ENCODE results near the gene NBDY.
"Not testable (repeated sequence)": the region's sequence is repeated elsewhere in the genome, so short reads cannot be mapped to it uniquely, and the experiment has no call there.

Gene NBDY, protein sequence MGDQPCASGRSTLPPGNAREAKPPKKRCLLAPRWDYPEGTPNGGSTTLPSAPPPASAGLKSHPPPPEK

DNA sequence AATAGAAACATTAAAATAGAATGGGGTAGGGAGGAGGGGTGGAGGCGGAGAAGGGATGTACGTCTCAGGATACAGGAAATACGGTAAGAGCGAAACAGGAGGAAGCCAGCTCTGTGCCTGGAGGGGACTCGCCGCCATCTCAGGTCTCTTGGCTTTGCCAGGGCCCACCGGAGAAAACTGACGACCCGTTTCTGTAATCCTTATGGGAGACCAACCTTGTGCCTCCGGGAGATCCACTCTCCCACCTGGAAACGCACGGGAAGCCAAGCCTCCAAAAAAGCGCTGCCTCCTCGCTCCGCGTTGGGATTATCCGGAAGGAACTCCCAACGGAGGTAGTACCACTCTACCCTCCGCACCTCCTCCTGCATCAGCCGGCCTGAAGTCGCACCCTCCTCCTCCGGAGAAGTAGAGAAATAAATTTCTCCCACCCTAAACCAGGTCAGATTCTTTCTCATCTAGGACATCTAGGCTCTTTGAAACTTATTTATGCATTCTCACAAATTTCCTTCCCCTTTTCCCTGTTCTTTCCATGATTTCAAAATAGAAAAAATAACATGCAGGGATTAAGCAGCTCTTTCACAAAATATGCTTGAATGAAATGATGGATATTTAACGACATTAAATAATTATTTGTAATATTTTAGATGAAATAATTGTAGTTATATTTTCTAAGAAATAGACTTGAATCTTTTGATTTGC lies at the start of gene NBDY:
NBDY (plus strand) TSS at position 92 of the 699 bp plus-strand sequence; CDS start at position 203, 111 bp downstream.
- DNase-seq = peak; percentile 58

DNA sequence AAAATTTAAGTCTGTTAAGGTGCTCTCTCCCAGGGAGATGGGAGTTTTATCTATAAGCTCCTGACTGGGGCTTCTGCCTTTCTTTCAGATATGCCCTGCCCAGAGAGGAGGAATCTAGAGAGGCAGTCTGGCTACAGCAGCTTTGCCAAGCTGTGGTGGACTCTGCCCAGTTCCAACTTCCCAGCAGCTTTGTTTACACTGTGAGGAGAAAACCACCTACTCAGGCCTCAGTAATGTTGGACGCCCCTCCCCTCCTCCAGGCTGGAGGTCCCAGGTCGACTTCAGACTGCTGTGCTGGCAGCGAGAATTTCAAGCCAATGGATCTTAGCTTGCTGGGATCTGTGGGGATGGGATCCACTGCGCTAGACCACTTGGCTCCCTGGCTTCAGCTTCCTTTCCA lies 24.5 kb upstream of the NBDY start:
- not testable (repeated sequence) for DNase-seq

DNA sequence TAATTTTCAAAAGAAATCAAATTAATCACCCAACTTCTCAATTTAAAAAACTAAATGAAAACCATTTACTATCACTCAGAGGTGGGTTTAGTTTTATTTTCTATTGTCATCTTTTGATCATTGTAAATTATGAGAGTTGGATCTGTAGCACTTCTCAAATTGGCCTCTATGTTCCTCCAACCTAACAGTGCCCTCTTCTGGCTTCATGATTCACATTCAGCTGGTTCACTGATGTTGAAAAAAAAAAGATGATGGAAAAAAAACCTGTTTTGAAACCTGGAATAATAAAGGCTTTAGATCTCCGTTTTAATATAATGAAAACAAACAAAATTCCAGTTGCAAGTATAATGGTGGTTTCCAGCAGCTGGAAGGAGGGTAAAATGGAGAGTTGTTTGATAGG lies 2.4 kb upstream of the NBDY start:
- peak; percentile 64 for DNase-seq

DNA sequence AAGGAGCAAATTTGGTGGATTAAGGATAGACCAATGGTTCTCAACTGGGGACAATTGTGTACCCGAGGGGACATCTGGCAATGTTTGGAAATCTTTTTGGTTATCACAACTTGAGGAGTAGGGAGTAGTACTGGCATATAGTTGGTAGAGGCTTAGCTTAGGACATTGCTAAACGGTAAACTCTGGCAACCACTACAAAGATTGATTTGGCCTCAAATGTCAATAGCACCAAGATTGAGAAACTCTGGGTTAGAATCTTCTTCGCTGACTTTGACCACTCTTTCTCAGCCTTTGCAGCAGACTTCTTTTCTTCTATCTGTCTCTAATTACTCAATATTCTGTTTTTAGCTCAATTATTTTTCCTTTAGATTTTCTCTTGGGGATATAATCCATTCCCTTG lies 1.5 kb upstream of the NBDY start:
- no peak for DNase-seq

DNA sequence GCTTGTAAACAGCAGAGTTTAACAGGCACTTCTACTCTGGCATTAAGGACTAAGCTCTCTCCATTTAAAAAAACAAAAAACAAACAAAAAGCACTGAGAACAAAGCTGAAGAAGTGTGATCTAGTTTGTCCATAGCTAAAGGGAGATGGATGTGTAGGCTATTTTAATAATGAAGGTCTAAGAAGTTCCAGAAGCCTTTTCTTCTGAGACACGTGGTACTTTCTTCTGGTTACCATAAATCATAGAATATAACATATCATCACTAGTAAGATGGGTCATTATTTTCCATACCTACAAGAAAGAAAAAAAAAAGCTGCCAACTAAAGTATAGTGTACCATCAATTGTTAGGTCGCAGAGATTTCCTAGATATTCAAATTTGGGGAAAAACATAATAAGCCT lies 722 bp upstream of the NBDY start:
- peak; percentile 41 for DNase-seq

DNA sequence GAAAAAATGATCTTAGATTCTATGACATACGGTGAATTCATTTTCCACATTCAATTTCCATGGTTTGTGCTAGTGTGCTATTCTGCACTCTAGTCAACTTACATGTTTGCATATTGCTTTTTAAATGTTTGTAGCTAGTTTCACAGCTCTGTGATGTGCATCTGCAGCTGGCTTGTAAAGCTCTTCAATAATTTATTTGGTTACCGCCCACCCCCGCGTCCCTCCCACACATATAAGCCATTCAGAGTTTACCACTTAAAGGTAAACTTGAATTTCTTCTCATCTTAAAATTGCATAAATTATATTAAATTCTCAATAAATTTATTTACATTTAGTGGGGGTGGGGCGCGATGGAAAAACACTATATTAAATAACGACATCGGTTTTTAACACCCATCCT lies 291 bp upstream of the NBDY start:
- DNase-seq = no peak

DNA sequence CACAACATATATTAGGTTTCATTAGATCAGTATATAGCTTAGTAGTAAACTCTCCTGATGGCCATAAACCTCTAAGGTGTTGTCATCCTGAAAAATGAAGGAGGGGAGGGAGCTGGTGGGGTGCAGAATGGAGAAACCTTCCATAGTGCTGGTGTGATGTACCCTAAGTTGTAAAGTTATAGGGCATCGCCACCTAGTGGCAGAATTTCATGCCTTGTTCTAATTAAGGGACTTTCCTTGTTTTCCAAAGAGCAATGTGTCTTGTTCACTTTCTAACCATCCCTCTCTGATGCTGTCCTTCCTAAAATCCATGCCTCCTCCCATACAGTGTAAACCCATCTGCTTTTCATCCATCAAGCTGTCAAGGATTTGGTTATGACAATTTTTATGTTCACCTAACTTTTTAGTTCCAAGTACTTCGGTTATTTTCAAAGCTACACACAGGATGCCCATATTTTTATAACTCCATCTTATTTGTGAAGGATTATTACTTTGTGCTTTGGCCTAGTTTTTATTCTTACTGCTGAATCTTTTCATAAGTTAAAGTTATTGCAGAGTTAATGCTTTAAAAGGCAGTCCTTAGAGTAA lies 4.5 kb downstream of the NBDY start:
- DNase-seq = peak; percentile 70

DNA sequence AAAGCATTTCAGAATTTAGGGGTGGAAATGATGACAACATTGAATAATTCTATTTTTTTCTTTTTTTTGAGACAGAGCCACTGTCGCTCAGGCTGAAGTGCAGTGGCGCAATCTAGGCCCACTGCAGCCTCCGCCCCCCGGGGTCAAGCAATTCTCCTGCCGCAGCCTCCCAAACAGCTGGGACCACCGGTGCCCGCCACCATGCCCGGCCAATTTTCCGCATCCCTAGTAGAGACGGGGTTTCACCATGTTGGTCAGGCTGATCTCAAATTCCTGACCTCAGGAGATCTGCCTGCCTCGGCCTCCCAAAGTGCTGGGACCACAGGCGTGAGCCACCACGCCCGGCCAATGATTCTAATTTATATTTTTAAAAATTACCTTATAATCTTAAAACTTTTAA lies 7.2 kb downstream of the NBDY start:
- no peak for DNase-seq

DNA sequence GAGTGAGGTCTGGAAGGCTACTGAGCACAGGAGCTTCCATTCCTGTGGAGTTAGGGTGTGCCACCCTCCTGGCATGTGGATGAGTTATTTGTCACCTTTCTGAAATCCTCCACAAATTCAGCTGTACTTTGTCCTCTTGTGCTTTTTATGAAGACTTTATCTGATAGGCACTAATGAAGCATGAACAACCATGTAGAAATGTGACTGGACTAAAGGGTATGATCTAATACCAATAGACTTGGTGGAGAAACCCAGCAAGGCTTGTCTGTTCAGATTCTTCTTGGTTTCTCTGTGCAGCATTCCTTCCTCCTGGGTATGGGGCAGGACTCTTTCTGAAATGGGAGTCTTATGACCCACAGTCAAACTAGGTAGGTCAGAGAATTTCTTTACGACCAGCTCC lies 9.6 kb downstream of the NBDY start:
- DNase-seq = no peak

DNA sequence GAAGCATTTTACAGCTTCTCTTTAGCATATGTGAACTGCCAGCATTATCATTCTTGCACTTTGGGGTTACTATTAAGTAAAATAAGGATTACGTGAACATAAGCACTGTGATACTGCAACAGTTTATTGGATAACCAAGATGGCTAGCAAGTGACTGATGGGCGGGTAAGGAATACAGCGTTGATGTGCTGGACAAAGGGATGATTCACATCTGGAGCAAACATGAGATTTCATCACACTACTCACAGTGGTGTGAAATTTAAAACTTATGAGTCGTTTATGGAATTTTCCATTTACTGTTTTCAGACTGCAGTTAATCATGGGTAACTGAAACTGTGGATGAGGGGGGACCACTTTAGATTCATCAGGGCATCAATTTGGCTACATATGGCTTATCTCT lies 16.0 kb downstream of the NBDY start:
- DNase-seq = no peak

DNA sequence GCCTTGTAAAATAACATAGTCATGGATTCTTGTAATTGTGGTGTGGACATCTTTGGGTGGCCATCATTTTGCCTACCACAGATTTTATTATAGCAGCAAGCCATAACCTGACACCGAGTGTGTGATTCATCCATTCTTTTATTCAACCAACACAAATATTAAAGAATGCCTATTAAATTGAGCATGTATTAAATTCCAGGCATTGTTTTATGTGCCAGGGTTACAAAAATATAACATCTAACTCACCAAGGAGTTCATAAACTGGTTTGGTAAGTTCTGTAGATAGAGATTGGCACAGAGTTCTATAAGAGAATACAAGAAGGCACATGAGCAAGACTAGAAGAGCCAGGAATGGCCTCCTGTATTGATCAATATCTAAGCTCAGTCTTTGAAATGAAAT lies 18.0 kb downstream of the NBDY start:
- no peak for DNase-seq

DNA sequence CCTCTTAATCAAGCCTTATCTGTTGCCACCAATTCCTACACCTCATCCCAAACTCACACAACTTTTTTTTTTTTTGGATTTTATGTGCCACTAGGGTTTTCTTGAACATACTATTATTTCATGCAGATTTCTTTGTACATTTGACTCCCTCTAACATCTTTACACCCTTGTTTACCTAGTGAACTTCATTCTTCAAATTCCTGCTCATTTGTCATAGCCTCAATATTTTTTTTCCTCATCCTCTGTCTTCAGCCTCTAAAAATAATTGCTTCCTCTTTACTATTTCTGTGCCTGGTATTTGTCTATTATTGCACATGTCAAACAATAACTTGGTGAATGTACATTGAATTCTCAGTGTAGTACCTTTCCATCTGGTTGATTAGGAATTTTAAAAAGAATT lies 22.0 kb downstream of the NBDY start:
- no peak for DNase-seq

DNA sequence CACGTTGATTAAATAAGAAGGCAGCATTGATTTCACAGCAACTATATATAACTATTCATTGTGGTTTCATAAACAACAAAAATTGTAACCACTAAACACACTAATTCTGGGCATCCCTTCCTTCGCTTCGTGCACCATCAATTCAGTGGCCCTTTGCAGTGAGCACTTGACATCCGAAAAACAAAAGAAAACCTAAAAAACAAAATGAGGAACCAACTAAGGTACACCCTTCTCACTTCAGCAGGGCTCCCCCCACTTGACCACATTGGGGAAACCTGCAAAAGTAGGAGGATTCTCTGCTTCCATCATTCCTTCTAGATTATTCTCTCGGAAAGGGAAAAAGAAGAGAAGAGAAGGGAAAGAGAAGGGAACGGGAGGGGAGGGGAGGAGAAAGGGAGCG lies 28.3 kb downstream of the NBDY start:
- DNase-seq = no peak

DNA sequence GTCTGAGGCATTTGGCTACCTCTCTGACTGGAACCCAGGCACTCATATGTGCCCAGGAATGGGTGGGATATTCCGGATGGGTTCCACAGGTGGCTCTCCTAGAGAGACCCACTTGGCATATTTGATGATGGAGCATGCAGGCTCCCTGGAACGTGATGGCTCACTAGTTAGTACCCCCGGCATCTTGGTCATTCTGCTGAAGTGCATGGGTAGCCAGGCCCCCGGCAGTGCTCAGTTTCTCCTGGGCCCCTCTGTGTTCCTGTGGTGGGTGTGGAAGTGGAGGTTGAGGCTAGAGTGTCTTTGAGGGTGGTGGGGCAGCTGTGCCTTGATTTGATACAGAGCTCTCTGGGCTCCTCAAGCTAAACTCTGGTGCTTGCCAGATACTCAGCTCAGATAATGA lies 29.4 kb downstream of the NBDY start:
- DNase-seq = no peak

DNA sequence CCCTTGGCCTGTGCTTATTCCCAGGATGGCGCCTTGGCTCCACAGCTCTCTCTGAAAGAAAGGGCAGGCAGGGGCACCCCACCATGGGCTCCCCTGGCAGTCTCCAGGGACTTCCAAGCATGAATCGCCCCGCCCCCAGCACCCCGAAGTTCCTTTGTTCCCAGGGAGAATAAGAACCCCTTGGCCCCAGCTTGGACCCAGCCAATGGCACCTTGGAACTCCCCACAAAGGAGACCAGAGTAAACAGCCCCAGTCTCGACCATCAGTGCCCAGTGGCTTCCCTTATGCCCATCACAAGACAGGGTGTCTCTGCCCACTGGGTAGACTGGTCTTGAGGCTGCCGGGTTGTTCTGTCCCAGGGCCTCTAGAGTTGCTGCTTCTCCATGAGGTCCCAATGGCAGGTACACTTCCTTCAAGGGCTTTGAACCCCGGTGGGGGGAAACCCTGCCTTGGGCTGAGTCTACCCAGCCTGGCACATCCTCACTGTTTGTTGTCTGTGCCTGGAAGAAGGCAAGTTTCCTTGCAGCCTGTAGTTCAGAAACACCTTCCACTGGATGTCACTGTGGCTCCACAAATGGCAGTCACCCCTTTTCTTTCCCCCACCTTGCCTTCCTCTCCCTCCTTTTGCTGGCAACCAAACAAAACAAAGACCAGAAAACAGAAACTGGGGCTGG lies 30.8 kb downstream of the NBDY start:
- DNase-seq = no peak

DNA sequence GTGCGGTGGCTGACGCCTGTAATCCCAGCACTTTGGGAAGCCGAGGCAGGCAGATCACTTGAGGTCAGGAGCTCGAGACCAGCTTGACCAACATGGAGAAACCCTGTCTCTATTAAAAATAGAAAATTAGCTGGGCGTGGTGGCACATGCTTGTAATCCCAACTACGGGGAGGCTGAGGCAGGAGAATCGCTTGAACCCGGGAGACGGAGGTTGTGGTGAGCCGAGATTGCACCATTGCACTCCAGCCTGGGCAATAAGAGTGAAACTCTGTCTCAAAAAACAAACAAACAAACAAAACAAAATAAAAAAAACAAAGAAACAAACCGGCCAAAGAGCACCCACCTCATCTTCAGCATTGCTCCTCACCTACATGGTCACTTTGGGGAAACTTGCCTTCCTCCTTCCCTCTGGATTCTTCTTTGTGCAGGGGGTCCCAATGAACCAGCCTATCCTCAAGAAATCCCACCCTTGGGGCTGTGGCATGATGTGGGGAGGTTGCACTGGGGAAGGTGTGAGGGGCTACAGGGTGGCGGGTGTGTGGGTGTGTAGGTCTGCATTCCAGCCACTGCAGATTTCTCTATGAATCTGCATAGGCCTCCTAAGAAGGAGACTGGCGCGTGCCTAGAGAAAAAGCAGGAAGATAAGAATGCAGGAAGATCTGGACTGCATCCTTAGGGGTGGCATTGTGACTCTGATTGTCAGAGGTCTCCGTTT lies 31.5 kb downstream of the NBDY start:
- not testable (repeated sequence) for DNase-seq

DNA sequence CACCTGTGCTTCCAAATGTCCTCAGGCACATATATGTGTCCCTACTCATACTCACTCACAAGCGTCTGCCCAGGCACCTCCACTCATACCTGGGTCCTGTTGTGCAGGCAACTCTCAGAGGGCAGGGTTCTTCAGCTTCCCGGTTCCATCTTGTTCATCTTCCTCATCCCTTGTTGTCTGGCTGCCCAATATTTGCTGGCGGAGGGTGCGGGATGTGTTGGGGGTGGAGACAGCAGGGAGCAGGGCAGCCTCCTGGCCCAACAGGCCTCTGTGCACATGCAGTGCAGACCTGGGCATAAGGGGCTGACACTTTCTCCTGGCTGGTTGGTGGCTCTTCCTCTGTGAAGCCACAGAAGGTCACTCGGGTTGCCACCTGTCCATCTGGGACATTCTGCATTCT lies 32.1 kb downstream of the NBDY start:
- DNase-seq = no peak

DNA sequence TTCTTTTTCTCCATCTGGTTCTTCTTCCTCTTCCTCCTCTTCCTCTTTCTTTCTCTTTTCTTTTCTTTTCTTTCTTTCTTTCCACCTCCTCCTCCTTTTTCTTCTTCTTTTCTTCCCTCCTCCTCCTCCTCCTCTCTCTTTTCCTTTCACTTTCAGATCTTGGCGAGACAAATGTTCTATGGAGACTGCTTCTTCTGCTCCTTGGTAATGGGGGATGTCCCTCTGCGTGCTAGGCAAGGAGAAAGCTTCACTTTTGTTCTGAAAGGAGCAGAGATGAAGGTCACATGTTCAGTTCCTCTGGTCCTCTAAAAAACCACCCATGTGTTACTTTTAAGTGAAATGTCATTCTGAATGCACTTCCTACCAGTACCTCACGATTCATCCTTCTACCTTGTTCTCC lies 33.2 kb downstream of the NBDY start:
- DNase-seq = no peak

DNA sequence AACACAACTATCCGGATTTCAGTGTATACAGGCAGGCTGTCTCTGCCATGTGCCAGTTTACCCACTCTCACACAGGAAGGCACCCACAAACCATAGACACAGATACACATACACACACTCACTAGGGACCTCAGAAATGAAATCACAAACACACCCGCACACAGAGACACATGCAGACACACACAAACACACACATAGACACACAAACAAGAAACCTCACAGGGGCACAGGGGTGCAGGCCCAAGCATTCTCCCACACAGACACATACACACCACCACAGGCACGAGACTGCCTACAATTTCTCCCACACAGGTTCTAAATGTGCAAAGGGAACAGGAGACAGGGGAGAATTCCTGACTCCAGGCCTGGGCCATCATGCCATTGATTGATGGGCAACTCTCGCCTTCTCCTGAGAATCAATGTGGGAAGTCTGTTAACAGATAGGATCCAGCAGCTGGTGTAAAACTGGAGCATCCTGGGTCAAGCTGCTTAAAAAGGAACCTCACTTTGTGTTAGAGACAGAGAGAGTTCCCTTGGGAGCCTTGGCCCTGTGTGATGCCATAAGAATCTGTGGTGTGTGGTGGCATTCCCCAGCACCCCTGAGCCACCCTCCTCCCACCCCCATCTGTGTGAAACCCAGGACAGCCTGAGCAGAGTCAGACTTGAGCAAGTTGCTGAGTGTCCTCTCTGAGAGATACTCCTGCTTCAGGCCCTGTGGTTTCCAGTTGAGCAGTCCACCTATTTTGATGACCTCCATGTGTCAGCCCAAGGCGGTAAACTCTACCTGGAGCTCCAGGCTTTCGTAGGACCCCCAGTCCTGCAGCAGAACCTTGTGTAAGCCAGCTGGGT lies 33.9 kb downstream of the NBDY start:
- no peak for DNase-seq

DNA sequence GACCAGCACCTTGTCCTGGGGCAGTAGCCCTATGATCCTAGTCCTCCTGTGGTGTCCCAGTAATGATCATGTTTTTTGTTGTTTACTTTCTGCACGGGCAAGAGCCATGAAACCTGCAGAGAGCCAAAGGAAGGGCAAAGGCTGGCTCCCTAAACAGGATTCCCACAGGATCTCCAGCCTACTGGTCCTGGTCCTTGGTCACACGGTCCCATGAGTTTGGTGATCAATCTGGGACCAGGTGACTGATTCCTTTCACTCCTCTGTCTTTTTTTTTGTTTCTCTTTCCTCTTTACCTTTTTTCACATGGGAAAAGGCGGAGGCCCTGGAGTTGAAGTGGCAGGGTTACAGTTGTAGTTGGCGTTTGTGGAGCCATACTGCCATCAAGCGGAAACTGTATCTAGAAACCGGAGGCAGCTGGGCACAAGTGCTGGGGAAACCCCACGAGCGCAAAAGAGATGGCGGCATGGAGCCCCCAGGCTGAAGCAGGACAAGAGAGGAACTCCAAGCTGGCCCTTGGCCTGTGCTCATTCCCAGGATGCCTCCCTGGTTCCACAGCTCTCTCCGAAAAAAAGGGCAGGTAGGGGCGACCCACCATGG lies 34.6 kb downstream of the NBDY start:
- DNase-seq = no peak

DNA sequence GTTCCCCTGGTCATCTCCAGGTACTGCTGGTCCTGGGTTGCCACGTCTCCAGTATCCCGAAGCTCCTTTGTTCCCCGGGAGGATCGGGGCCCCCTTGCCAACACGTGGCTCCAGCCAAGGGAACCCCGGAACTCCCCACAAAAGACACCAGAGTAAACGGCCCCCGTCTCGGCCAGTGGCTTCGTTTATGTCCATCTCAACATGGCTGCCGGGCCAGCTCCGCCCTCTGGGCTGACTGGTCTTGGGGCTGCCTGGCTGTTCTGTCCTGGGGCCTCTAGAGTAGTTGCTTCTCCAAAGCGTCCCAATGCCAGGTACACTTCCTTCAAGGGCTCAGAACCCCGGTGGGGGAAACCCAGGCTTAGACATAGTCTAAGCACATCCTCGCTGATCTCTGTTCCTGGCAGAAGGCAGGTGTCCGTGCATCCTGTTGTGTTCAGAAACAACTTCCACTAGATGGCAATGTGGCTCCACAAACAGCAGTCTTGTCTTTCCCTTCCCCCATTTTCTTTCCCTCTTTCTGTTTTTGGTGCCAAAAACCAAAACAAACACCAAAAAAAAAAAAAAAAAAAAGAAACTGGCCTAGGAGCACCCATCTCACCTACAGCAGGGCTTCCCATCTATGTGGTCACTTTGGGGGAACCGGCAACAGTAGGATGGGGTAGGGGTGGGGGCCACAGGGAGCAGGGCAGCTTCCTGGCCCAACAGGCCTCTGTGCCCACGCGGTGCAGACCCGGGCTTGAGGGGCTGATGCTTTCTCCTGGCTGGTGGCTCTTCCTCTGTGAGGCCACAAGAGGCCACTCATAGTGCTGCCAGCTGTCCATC lies 35.3 kb downstream of the NBDY start:
- peak; percentile 79 for DNase-seq

Measured in hematopoietic multipotent progenitor cell treated with erythropoietin and hydrocortisone succinate and interleukin-3 and kit ligand, for 8 days (in vitro differentiated cells).